Measurements from ENCODE around the gene VPS51.

DNA sequence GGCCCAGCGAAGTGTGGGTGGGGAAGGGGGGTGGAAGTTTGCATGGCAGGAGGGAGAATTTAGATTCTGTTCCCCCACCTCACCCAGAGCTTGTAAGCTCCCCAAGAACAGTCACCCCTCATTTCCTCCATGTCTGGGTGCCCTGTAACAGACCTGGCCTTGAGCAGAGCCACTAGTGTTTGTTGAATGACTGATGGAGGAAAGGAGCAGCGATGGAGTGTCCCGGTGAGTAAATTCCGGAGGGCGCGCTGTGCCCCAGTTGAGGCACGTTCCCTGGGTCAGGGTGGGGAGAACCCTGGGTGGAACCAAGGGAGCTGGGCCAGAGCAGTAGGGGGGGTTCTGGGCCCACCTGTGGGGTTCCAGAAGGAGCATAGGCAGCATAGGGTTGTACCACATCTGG is 38.5 kb upstream of the VPS51 start:
- TF ChIP-seq, protein P1, sequence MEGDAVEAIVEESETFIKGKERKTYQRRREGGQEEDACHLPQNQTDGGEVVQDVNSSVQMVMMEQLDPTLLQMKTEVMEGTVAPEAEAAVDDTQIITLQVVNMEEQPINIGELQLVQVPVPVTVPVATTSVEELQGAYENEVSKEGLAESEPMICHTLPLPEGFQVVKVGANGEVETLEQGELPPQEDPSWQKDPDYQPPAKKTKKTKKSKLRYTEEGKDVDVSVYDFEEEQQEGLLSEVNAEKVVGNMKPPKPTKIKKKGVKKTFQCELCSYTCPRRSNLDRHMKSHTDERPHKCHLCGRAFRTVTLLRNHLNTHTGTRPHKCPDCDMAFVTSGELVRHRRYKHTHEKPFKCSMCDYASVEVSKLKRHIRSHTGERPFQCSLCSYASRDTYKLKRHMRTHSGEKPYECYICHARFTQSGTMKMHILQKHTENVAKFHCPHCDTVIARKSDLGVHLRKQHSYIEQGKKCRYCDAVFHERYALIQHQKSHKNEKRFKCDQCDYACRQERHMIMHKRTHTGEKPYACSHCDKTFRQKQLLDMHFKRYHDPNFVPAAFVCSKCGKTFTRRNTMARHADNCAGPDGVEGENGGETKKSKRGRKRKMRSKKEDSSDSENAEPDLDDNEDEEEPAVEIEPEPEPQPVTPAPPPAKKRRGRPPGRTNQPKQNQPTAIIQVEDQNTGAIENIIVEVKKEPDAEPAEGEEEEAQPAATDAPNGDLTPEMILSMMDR (IDR thresholded peaks at IDR 0.05): no peak
- no peak for TF ChIP-seq POLR2A (IDR thresholded peaks at IDR 0.05)
